CD4-positive, alpha-beta T cell (primary cell): ENCODE results near the gene NOD2. TPM values are rescaled to one million over a fixed set of nuclear protein-coding genes. Genes with fewer than 3 reads are reported as not detected.

Experiments used
- ATAC-seq: fragments of 200-7000 bp; cut with Tn5 transposase; one replicate; pipeline ENCODE4 v1.10.0; 2022; ENCODE audit warnings: mild to moderate bottlenecking; ENCODE audit not compliant: poor library complexity
- CTCF ChIA-PET: fragments of 350-600 bp; sonication (Branson Sonifier 250); formaldehyde crosslinking; loops from one replicate; lab custom pipeline; 2021; ENCODE audit warnings: antibody characterized with exemption, inconsistent platforms; lab: Charles Lee
- POLR2A ChIA-PET: fragments of 350-600 bp; sonication (Branson Sonifier 250); formaldehyde crosslinking; loops from one replicate; lab custom pipeline; 2021; ENCODE audit warnings: antibody characterized with exemption, inconsistent platforms; lab: Charles Lee
- DNase-seq, 14 experiments: peaks; one replicate each; pipeline ENCODE4 v3.0.0-alpha.2; 2013 to 2020; ENCODE audit warnings: mixed read lengths in 2 of 14
- H3K27ac ChIP-seq, 2 donors: one replicate each; pipeline versions ENCODE4 v1.5.1 to v1.7.0; 2013; ENCODE audit warnings: low read length in 2 of 2, low read depth in 1 of 2, mild to moderate bottlenecking in 1 of 2
- H3K27me3 ChIP-seq, 2 experiments: 1 replicate in 1 of 2; 2 replicates in 1 of 2; pipeline versions ENCODE4 v1.6.1 to v1.7.0; 2013; ENCODE audit warnings: low read length in 2 of 2, control low read depth in 1 of 2, mild to moderate bottlenecking in 1 of 2, moderate library complexity in 1 of 2; ENCODE audit not compliant: insufficient read depth in 2 of 2, control insufficient read depth in 1 of 2
- H3K36me3 ChIP-seq: one replicate; pipeline ENCODE4 v1.6.1; 2013; ENCODE audit warnings: low read length, control low read depth; ENCODE audit not compliant: insufficient read depth
- H3K4me1 ChIP-seq: one replicate; pipeline ENCODE4 v1.6.1; 2013; ENCODE audit warnings: low read length, control low read depth; ENCODE audit not compliant: insufficient read depth
- H3K4me3 ChIP-seq: one replicate; pipeline ENCODE4 v1.5.1; 2013; ENCODE audit warnings: mild to moderate bottlenecking, low read length, moderate library complexity
- H3K9me3 ChIP-seq, 2 experiments: 1 replicate in 1 of 2; 2 replicates in 1 of 2; pipeline versions ENCODE4 v1.6.1 to v1.7.0; 2013; ENCODE audit warnings: low read length in 2 of 2, mild to moderate bottlenecking in 2 of 2, control low read depth in 1 of 2, moderate library complexity in 1 of 2; ENCODE audit not compliant: control insufficient read depth in 1 of 2, insufficient read depth in 1 of 2
- H3K27ac Mint-ChIP-seq: one replicate; pipeline ENCODE4 v1.8.0; 2020; ENCODE audit warnings: mixed read lengths
- H3K27me3 Mint-ChIP-seq: one replicate; pipeline ENCODE4 v1.8.0; 2021; ENCODE audit warnings: mixed read lengths
- H3K36me3 Mint-ChIP-seq: one replicate; pipeline ENCODE4 v1.8.0; 2021; ENCODE audit warnings: low read depth, mixed read lengths
- H3K4me1 Mint-ChIP-seq: one replicate; pipeline ENCODE4 v1.8.0; 2021; ENCODE audit warnings: low read depth, mixed read lengths
- H3K4me3 Mint-ChIP-seq: one replicate; pipeline ENCODE4 v1.8.0; 2020; ENCODE audit warnings: mild to moderate bottlenecking, mixed read lengths
- H3K9me3 Mint-ChIP-seq: one replicate; pipeline ENCODE4 v1.8.0; 2020; ENCODE audit warnings: mixed read lengths
- intact Hi-C, 2 experiments: fragments of 100-400 bp; cut with DNase I in 1 of 2; cut with micrococcal nuclease in 1 of 2; formaldehyde crosslinking; loops; one replicate each; pipeline versions ENCODE4 v1.15.1 to v1.9.0; 2023 to 2025; cut with DNase I, micrococcal nuclease
- total RNA-seq, 174 experiments: library from RNA in 2 of 174; stranded (reverse) in 2 of 174; gene quantifications; one replicate each; pipeline ENCODE4 v1.2.3 and lab custom pipeline; 2021 to 2026
- TF ChIP-seq, protein P1 (sequence below): fragments of 200-600 bp; IDR thresholded peaks from one replicate; pipeline ENCODE4 v1.8.0; 2022; ENCODE audit warnings: antibody characterized with exemption, mild to moderate bottlenecking

Gene NOD2
- total RNA-seq, 2 experiments from 2014 or later, result 4.5 to 5.3 TPM

DNA sequence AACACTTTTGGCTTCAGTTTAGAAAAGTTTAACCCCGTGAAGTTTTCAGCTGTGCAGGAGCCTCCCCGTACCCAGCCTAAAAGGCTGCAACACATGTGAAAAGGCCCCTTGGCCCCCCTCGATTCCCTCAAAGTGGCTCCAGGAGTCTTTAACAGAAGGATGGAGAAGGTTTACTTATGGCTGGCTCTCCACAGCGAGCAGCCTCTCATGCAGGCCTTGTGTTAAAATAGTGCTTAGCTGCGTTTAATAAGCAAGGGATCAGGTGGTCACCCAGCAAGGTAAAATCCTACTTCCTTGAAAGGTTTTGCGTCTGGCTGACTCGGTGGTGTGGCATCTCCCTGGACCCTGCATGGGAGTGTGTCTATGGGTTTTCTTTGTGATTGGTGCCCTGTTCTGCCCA lies 40.1 kb downstream of the NOD2 start:
- no peak overlapping the region for H3K4me3 Mint-ChIP-seq
- DNase-seq, result no peak
- Histone ChIP-seq H3K27me3 (no peaks in the 10 kb centered on the region), H3K36me3 (peaks cover 10% of the 10 kb centered on the region), H3K4me3 (no peak overlapping the region), H3K9me3 (no peaks in the 10 kb centered on the region), H3K27ac (no peak overlapping the region), H3K4me1 (peaks cover 16% of the 10 kb centered on the region)
- no peaks in the 10 kb centered on the region for H3K9me3 Mint-ChIP-seq
- no peaks in the 10 kb centered on the region for H3K27me3 Mint-ChIP-seq
- POLR2A ChIA-PET, result no interaction called here
- peaks cover 4% of the 10 kb centered on the region for H3K36me3 Mint-ChIP-seq
- H3K27ac Mint-ChIP-seq, result no peak overlapping the region
- CTCF ChIA-PET, result no interaction called here
- peaks cover 15% of the 10 kb centered on the region for H3K4me1 Mint-ChIP-seq
- ATAC-seq, result no peak
- intact Hi-C loops, result no loop called here
- TF ChIP-seq, protein P1, sequence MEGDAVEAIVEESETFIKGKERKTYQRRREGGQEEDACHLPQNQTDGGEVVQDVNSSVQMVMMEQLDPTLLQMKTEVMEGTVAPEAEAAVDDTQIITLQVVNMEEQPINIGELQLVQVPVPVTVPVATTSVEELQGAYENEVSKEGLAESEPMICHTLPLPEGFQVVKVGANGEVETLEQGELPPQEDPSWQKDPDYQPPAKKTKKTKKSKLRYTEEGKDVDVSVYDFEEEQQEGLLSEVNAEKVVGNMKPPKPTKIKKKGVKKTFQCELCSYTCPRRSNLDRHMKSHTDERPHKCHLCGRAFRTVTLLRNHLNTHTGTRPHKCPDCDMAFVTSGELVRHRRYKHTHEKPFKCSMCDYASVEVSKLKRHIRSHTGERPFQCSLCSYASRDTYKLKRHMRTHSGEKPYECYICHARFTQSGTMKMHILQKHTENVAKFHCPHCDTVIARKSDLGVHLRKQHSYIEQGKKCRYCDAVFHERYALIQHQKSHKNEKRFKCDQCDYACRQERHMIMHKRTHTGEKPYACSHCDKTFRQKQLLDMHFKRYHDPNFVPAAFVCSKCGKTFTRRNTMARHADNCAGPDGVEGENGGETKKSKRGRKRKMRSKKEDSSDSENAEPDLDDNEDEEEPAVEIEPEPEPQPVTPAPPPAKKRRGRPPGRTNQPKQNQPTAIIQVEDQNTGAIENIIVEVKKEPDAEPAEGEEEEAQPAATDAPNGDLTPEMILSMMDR, result no peak

DNA sequence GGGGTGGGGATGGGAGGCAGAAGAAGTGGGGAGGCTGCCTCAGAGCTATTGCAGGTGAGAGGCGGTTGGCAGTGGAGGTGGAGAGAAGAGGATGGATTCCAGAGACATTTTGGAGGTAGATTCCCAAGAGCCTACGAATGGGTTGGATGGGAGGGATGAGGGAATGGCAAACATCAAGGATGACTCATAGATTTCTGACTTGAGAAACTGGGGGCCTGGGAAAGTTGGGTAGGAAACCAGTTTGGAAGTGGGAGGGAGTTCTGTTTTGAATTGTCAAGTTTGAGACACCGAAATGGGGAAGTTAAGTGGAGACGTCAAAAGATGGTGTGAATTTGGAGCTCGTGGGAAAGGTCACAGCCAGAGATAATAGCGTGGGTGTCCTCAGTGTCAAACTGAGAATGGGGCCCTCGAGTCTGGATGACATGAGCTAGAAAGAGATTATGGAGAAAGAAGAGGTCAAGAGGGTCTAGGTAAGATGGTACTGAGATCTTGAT lies 42.3 kb downstream of the NOD2 start:
- DNase-seq (no peak), ATAC-seq (no peak)
- H3K27ac Mint-ChIP-seq, result no peak overlapping the region
- Histone ChIP-seq H3K27me3 (no peaks in the 10 kb centered on the region), H3K36me3 (peaks cover 4% of the 10 kb centered on the region), H3K4me3 (no peak overlapping the region), H3K4me1 (peaks cover 14% of the 10 kb centered on the region), H3K9me3 (no peaks in the 10 kb centered on the region), H3K27ac (no peak overlapping the region)
- no peaks in the 10 kb centered on the region for H3K27me3 Mint-ChIP-seq
- POLR2A ChIA-PET, result interaction anchor here (0.9 kb wide), 1 partner anchor 9 kb away, joined by 5 read pairs; no protein-coding TSS in a partner anchor
- intact Hi-C loops, result loop anchor here in 1 of 2 experiments (2.0 kb wide), 1 partner anchor 47 kb away; no protein-coding TSS in a partner anchor
- H3K4me1 Mint-ChIP-seq, result peaks cover 20% of the 10 kb centered on the region
- H3K36me3 Mint-ChIP-seq, result peaks cover 4% of the 10 kb centered on the region
- H3K9me3 Mint-ChIP-seq, result no peaks in the 10 kb centered on the region
- TF ChIP-seq, protein P1, result no peak
- CTCF ChIA-PET, result no interaction called here
- no peak overlapping the region for H3K4me3 Mint-ChIP-seq

DNA sequence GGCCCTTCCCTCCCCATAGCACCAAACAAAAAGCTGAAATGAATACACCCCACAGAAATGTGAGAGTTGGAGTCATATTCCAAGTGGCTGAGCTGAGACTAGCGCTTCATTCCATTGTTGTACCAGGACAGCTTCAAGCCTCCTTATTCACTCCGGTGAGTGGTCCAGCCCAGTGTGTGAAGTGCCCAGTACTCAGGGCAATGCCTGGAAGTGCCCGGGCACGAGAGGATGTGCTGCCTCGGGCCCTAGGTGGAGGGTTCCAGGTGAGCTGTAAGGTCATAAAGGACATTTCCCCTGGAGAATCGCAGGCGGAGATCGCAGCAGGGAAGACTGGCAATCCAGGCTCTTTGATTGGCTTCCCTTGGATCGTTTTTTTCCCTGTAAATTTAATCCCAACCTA lies 43.0 kb downstream of the NOD2 start:
- ChIA-PET POLR2A (no interaction called here), CTCF (no interaction called here)
- peaks cover 4% of the 10 kb centered on the region for H3K36me3 ChIP-seq
- no peak overlapping the region for H3K27ac ChIP-seq
- Mint-ChIP-seq H3K36me3 (peaks cover 8% of the 10 kb centered on the region), H3K4me3 (no peak overlapping the region), H3K9me3 (no peaks in the 10 kb centered on the region), H3K27me3 (no peaks in the 10 kb centered on the region), H3K4me1 (peaks cover 21% of the 10 kb centered on the region), H3K27ac (no peak overlapping the region)
- intact Hi-C loops, result loop anchor here in 1 of 2 experiments (2.0 kb wide), 1 partner anchor 48 kb away; no protein-coding TSS in a partner anchor
- H3K27me3 ChIP-seq, result no peaks in the 10 kb centered on the region
- DNase-seq, result no peak
- ATAC-seq, result no peak
- no peaks in the 10 kb centered on the region for H3K9me3 ChIP-seq
- no peak overlapping the region for H3K4me3 ChIP-seq
- peaks cover 14% of the 10 kb centered on the region for H3K4me1 ChIP-seq
- TF ChIP-seq, protein P1, result no peak
